GM12891 (cell line): ENCODE data around the gene FBXL12.
"Not testable (repeated sequence)": the region's sequence is repeated elsewhere in the genome, so short reads cannot be mapped to it uniquely, and the experiment has no call there.

ENCODE experiments used
- DNase-seq: peaks from one replicate; pipeline ENCODE4 v3.0.0; 2011; ENCODE audit warnings: low spot score; ENCODE audit not compliant: insufficient read length
- FAIRE-seq: peaks from 2 replicates; lab custom pipeline; 2011; peaks lifted over from hg19 to GRCh38; lab: Jason Lieb, UNC
- PAX5 ChIP-seq: IDR thresholded peaks from 2 replicates; pipeline ENCODE4 v1.6.1; 2011; ENCODE audit warnings: low read length, moderate library complexity, mild to moderate bottlenecking; ENCODE audit not compliant: insufficient read depth, severe bottlenecking
- POLR2A ChIP-seq: IDR thresholded peaks from 2 replicates; pipeline ENCODE4 v1.6.1; 2011; ENCODE audit warnings: low read depth, low read length, control low read depth
- POLR2AphosphoS5 ChIP-seq: IDR thresholded peaks from 2 replicates; pipeline ENCODE4 v1.6.1; 2011; ENCODE audit warnings: low read depth, low read length, control low read depth
- POU2F2 ChIP-seq: IDR thresholded peaks from 2 replicates; pipeline ENCODE4 v1.6.1; 2011; ENCODE audit warnings: low read depth, mild to moderate bottlenecking, control low read depth, low read length, moderate library complexity
- SPI1 ChIP-seq: IDR thresholded peaks from 2 replicates; pipeline ENCODE4 v1.6.1; 2011; ENCODE audit warnings: low read depth, low read length, control low read depth
- TAF1 ChIP-seq: IDR thresholded peaks from 2 replicates; pipeline ENCODE4 v1.6.1; 2011; ENCODE audit warnings: low read depth, low read length, control low read depth

The FBXL12 gene

DNA sequence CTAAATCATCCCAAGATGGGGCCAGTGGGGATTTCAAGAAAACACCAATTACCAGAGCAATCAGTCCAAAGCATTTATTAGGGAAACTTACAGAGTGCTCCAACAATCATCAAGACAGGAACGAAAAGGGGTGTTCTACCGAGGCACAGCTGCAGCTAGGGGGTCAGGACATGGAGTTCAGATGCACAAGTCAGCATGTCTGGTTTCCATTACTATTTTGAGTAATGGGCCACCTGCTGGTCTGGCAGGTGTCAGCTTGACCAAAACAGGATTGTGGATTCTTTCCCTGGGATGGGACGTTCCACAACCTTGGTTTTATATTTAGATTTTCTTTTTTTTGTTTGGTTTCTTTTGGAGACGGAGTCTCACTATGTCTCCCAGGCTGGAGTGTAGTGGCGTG, 4.9 kb upstream of the FBXL12 start:
- FAIRE-seq (no peak), DNase-seq (no peak)
- TF ChIP-seq POLR2AphosphoS5 (no peak), PAX5 (no peak), TAF1 (no peak), POU2F2 (no peak), SPI1 (no peak), POLR2A (no peak)

DNA sequence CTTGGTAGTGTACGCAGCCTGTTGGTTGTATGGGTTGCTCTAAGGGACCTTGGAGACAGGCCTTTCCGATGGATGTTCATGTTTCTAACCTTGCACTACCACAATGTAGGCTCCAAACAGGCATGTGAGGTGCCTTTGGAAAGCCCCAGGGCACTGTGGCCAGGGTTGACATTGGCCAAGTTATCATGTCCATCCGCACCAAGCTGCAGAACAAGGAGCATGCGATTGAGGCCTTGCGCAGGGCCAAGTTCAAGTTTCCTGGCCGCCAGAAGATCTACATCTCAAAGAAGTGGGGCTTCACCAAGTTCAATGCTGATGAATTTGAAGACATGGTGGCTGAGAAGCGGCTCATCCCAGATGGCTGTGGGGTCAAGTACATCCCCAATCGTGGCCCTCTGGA, 1.2 kb upstream of the FBXL12 start:
- not testable (repeated sequence) for DNase-seq, FAIRE-seq

DNA sequence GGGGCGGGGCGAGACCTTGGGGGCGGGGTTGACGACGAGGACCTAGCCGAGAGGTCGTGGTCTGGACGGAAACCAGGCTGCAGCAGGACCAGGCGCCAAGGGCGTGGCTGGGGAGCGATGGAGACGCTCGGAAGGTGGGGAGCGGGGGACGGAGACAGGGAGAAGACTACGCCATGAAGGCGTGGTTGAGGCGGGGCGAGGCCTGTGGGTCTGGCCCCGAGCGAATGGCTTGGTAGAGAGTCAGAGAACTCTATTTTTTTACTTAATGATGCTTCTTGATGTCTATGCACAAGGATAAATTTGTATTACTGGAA, 674 bp upstream of the FBXL12 start:
- DNase-seq: no peak
- FAIRE-seq: no peak
- no peak for TF ChIP-seq POU2F2
- no peak for TF ChIP-seq TAF1
- no peak for TF ChIP-seq POLR2A
- TF ChIP-seq POLR2AphosphoS5: no peak
- TF ChIP-seq PAX5: no peak
- TF ChIP-seq SPI1: no peak

DNA sequence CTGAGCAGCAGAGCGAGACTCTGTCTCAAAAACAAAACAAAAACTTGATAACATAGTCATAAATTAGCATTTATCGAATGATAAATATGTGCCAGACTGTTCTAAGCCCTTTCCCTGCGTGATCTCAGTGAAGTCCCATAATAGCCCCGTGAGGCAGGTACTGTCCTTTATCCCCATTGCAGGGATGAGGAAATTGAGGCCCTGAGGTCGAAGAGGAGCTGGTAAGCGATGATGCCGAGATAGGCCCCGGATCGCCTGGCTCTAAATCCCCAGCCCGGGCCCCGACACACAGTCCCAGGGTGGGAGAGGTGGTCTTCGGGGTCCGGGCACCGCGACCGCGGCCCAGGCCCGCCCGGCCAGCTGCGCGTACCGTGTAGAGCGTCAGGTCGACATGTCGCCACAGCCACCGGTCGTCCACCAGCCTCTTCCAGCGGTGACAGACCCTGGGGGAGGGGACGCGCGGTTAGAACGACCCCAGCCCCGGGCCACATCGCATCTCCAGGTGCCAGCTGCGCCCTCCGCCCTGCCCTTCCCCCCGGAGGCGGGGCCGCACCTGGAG, 625 bp downstream of the FBXL12 start:
- no peak for TF ChIP-seq SPI1
- no peak for TF ChIP-seq TAF1
- TF ChIP-seq POU2F2: no peak
- TF ChIP-seq POLR2A: no peak
- TF ChIP-seq POLR2AphosphoS5: no peak
- TF ChIP-seq PAX5: no peak
- FAIRE-seq: no peak
- no peak for DNase-seq

DNA sequence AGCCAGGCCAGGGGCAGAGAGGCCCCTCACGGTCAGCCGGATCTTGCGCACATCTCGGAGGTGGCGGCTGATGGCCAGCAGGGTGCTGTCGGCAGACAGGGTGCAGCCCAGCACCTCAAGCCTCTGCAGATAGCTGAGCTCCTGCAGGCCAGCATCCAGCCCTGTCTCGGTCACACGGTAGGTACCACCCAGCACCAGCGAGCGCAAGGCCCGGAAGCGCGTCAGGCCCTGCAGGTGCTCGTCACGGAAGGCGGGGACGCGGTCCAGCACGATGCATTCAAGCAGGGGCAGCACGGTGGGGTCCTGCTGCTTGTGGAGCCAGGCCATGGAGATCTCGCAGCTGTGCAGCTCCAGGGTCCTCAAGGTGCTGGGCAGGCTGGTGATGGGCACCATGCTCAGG, 7.7 kb downstream of the FBXL12 start:
- TF ChIP-seq POLR2AphosphoS5 (no peak), SPI1 (no peak), PAX5 (no peak), POU2F2 (no peak), POLR2A (no peak), TAF1 (no peak)
- DNase-seq: no peak
- FAIRE-seq: no peak

DNA sequence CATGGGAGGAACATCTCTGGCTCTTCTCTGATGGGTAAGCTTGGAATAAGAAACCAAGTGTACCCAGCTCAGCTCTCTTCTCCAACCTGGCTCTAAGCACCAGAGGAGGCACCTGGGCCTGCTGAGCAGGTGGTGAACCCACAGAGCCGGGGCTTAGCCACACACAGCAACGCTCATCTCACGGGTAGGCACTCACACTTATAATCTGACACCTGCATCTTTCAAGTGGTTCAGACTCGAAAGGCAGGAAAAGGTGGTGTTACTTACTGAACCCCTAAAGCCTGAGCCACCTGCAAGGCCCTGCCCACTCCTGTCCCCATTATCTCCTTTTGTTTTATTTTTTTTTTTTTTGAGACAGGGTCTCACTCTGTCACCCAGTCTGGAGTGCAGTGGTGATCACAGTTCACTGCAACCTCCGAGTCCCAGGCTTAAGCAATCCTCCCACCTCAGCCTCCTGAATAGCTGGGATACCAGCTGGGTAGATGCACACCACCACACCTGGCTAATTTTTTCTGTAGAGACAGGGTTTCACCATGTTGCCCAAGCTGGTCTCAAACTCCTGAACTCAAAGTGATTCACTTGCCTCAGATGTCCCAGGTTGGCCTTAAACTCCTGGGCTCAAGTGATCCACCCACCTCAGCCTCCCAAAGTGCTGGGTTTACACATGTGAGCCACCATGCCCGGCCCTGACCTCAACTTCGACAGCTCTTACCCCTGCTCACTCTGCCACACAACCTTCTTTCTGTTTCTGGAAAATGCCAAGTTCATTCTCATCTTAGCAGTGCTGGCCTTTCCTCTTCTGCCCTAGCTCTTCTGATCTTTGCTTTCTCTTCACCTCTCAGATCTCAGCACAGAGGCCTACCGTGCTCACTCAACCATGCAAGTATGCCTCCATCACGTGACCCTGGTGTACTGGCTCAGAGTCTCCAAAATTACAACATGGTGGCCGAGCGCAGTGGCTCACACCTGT, 9.7 kb downstream of the FBXL12 start:
- FAIRE-seq (no peak), DNase-seq (no peak)
- TF ChIP-seq PAX5: no peak
- no peak for TF ChIP-seq POU2F2

DNA sequence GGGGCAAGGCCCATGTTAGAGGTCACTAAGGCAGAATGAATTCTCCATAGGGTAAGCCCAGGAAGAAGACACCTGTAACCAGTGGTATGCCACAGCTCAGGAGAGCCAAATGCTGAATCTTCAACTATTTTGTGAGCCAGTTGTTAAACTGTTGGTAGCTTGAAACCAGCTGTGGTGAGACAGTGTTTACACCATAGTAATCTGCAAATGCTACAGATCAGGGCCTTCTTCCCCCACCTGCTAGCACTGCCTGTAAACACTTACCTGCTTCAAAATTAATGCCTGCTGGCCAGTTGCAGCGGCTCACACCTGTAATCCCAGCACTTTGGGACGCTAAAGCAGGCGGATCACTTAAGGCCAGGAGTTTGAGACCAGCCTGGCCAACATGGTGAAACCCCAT, 12.1 kb downstream of the FBXL12 start:
- FAIRE-seq (no peak), DNase-seq (no peak)
- TF ChIP-seq POLR2A (no peak), PAX5 (no peak), POU2F2 (no peak), TAF1 (no peak), POLR2AphosphoS5 (no peak), SPI1 (no peak)

DNA sequence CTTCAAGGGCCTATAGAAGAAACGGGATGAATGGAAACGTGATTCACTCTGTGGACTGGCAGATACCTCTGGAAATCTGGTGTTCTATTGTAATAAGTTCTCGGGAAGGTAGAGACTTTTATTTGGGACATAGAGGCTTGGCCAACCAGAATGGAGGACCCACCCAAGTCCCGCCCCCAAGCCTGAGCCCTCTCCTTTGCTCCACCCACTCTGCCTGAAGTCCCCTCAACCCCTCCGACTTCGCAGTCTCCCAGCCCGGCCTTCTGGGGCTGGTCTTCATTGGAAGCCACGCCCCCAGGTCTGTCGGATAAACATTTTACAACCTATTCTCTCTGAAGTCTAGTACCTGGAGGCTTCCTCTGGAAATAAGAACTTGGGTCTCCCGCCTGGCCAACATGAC, 16.9 kb downstream of the FBXL12 start:
- no peak for DNase-seq
- TF ChIP-seq POLR2AphosphoS5 (no peak), POLR2A (no peak), TAF1 (no peak)
- no peak for FAIRE-seq

DNA sequence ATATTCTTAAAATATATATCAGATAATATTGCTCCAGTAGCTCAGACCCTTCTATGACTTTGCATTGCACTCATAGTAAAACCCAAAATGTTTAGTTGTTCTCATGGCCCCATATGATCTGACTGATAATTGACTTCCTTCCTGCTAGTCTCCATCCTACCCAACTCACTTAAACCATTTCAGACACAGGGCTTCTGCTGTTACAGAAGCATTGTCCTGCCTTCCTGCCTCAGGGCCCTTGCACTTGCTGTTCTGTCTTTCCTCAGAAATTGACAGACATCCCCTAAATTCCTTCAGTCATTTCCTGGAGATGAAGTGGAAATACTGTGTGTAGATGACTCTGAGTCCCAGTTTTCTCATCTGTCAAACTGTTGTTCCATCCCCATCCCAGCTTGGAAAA, 19.7 kb downstream of the FBXL12 start:
- no peak for DNase-seq
- TF ChIP-seq POLR2A: no peak
- no peak for TF ChIP-seq SPI1
- no peak for TF ChIP-seq TAF1
- TF ChIP-seq PAX5: no peak
- TF ChIP-seq POU2F2: no peak
- no peak for TF ChIP-seq POLR2AphosphoS5
- FAIRE-seq: no peak

DNA sequence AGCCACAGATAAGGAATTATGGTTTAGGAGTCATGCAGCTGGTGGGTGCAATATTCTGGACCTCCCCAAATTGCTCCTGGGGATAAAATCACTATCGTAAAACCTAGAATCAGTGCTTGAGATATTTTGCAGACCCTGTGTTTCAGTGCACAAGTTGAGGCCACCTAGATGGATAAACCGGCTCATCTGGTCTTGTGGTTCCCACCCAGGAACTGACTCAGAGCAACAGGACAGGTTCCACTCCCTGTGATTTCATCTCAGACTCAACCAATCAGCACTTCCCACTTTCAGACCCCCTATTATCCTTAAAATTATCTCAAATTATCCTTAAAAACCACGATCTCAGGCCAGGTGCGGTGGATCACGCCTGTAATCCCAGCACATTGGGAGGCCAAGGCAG, 21.0 kb downstream of the FBXL12 start:
- FAIRE-seq (no peak), DNase-seq (no peak)
- no peak for TF ChIP-seq TAF1
- TF ChIP-seq POLR2AphosphoS5: no peak
- TF ChIP-seq POU2F2: no peak
- no peak for TF ChIP-seq SPI1

DNA sequence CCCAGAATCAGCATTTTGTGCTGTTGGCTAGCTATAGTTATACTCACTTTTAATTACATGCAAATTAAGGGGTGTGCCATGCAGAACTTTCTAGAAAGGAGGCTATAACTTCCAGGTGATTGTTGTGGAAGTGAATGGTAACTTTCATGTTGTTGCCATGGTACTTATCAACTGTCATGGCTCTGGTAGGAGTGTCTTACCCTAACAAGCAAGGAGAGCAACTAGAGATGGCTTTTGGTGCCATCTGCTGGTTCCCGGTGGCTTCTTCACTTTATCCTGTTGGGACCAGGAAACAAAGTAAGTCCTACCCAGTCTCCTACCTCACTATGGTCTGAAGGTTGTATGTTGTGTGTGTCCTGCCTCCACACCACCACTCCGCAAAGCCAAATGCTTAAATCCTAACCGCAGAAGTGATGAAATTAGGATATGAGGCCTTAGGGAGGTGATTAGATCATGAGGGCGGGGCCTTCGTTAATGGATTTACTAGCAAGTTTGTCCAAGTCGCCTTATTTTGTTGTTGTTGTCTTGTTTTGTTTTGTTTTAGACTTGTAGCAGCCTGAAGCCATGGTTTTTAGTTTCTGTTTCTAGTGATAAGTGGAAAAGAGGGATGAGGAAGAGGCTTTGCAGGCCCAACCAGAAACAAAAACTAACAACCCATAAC, 22.6 kb downstream of the FBXL12 start:
- peak; percentile 94 for FAIRE-seq
- DNase-seq: peak; percentile 38
- TF ChIP-seq POLR2AphosphoS5: no peak
